Breast epithelium (tissue), 4 donors: Measurements from ENCODE around the gene LENG8. TPM values are rescaled to one million over a fixed set of nuclear protein-coding genes. Genes with fewer than 3 reads are reported as not detected.

ENCODE experiments used
- DNase-seq, 2 donors: peaks; one replicate each; pipeline ENCODE4 v3.0.0-alpha.2; 2019; ENCODE audit warnings: low spot score in 2 of 2
- H3K27ac ChIP-seq, 2 donors: fragments of 200-600 bp; sonication (generic) in 1 of 2; one replicate each; pipeline ENCODE4 v1.5.1; 2016 to 2019; ENCODE audit warnings: mild to moderate bottlenecking in 1 of 2
- H3K27me3 ChIP-seq, 2 donors: fragments of 200-600 bp; sonication (generic) in 1 of 2; one replicate each; pipeline versions ENCODE4 v1.5.1 to v1.6.0; 2017 to 2019; ENCODE audit warnings: control low read depth in 1 of 2, mild to moderate bottlenecking in 1 of 2
- H3K36me3 ChIP-seq: fragments of 200-600 bp; one replicate; pipeline ENCODE4 v1.5.1; 2019
- H3K4me1 ChIP-seq, 2 donors: fragments of 200-600 bp; sonication (generic); one replicate each; pipeline ENCODE4 v1.5.1; 2016 to 2019; ENCODE audit warnings: control low read depth in 1 of 2
- H3K4me3 ChIP-seq, 3 donors: fragments of 200-600 bp; sonication (generic); 1 replicate in 2 of 3; 2 replicates in 1 of 3; pipeline ENCODE4 v1.5.1; 2016 to 2019; ENCODE audit warnings: mild to moderate bottlenecking in 3 of 3, moderate library complexity in 2 of 3
- H3K9me3 ChIP-seq, 2 donors: fragments of 200-600 bp; sonication (generic) in 1 of 2; one replicate each; pipeline ENCODE4 v1.5.1; 2016 to 2019; ENCODE audit warnings: control low read depth in 1 of 2
- CTCF ChIP-seq, 3 donors: fragments of 450-650 bp; IDR thresholded peaks; one replicate each; pipeline ENCODE4 v1.5.1; 2016 to 2017; ENCODE audit warnings: antibody characterized with exemption in 3 of 3, mild to moderate bottlenecking in 3 of 3, moderate library complexity in 3 of 3
- POLR2A ChIP-seq: fragments of 450-650 bp; IDR thresholded peaks from one replicate; pipeline ENCODE4 v1.6.1; 2016; ENCODE audit warnings: antibody characterized with exemption, mild to moderate bottlenecking, moderate library complexity
- POLR2AphosphoS5 ChIP-seq, 3 donors: sonication (generic); formaldehyde crosslinking; IDR thresholded peaks; one replicate each; pipeline ENCODE4 v1.6.1; 2017; ENCODE audit warnings: antibody characterized with exemption in 3 of 3
- intact Hi-C: fragments of 100-400 bp; cut with DNase I; formaldehyde crosslinking; loops from one replicate; pipeline ENCODE4 v1.15.1; 2023; ENCODE audit warnings: low total_unique reads
- total RNA-seq, 3 donors: library from RNA; depleted of rRNA; stranded (reverse); fragments of >200 nt; gene quantifications; one replicate each; pipeline ENCODE4 v1.1.0, GENCODE V29; 2016

Gene LENG8
- total RNA-seq: 100 to 1,000 TPM in 2 of 3 donors, 10 to 100 TPM in 1; 82.9 to 204 (median 148) TPM

GRCh38 chr19:54448774-54449700, at the start of gene LENG8:
LENG8 (plus strand) TSS chr19:54449199; CDS start chr19:54451345, 2,146 bp downstream.
- intact Hi-C loops: no loop called here
- Histone ChIP-seq H3K4me3 (peak within 1 kb of the TSS; percentile 76 to 96 (median 94)), H3K4me1 (peaks cover 4 to 17% of the 10 kb centered on the region in 2 donors)

GRCh38 chr19:54400913-54401312, 48.1 kb upstream of the LENG8 start:
- Histone ChIP-seq H3K9me3 (no peaks in the 10 kb centered on the region), H3K36me3 (no peaks in the 10 kb centered on the region), H3K4me1 (no peaks in the 10 kb centered on the region), H3K4me3 (no peak overlapping the region), H3K27me3 (no peaks in the 10 kb centered on the region), H3K27ac (no peak overlapping the region)
- no peak for TF ChIP-seq POLR2AphosphoS5 (IDR thresholded peaks at IDR 0.05)
- TF ChIP-seq POLR2A: no peak
- no peak for TF ChIP-seq CTCF (IDR thresholded peaks at IDR 0.05)
- intact Hi-C loops: no loop called here
- DNase-seq: no peak

More at GRCh38 chr19:54448774-54449700, at the start of gene LENG8:
- DNase-seq: peak; percentile 98
- TF ChIP-seq CTCF (IDR thresholded peaks at IDR 0.05) (peak in 1 of 3 donors; percentile 1), POLR2AphosphoS5 (IDR thresholded peaks at IDR 0.05) (peak; percentile 98 to 99 (median 99)), POLR2A (peak; percentile 97)
- Histone ChIP-seq H3K27ac (peak within 1 kb of the TSS; percentile 97), H3K36me3 (peaks cover 7% of the 10 kb centered on the region), H3K9me3 (no peaks in the 10 kb centered on the region), H3K27me3 (no peaks in the 10 kb centered on the region)

- H3K9me3 ChIP-seq: no peaks in the 10 kb centered on the region
- TF ChIP-seq POLR2A (no peak), CTCF (IDR thresholded peaks at IDR 0.05) (no peak), POLR2AphosphoS5 (IDR thresholded peaks at IDR 0.05) (no peak)
- H3K4me1 ChIP-seq: no peaks in the 10 kb centered on the region
- intact Hi-C loops: no loop called here
- no peak overlapping the region for H3K27ac ChIP-seq
- H3K4me3 ChIP-seq: no peak overlapping the region
- DNase-seq: no peak
- no peaks in the 10 kb centered on the region for H3K27me3 ChIP-seq
- no peaks in the 10 kb centered on the region for H3K36me3 ChIP-seq
These were observed 45.9 kb upstream of the LENG8 start for GRCh38 chr19:54403054-54403453.

- Histone ChIP-seq H3K4me3 (no peak overlapping the region), H3K27me3 (peaks cover 0 to 4% of the 10 kb centered on the region in 2 donors), H3K9me3 (no peaks in the 10 kb centered on the region), H3K27ac (no peak overlapping the region), H3K36me3 (no peaks in the 10 kb centered on the region), H3K4me1 (no peaks in the 10 kb centered on the region)
- intact Hi-C loops: no loop called here
- TF ChIP-seq CTCF (IDR thresholded peaks at IDR 0.05) (no peak), POLR2A (no peak), POLR2AphosphoS5 (IDR thresholded peaks at IDR 0.05) (no peak)
- no peak for DNase-seq
These were observed 43.4 kb upstream of the LENG8 start for GRCh38 chr19:54405628-54406027.

- Histone ChIP-seq H3K4me1 (no peaks in the 10 kb centered on the region), H3K4me3 (no peak overlapping the region), H3K9me3 (no peaks in the 10 kb centered on the region), H3K36me3 (no peaks in the 10 kb centered on the region), H3K27me3 (peaks cover 0 to 4% of the 10 kb centered on the region in 2 donors), H3K27ac (no peak overlapping the region)
- no peak for TF ChIP-seq POLR2A
- no peak for TF ChIP-seq CTCF (IDR thresholded peaks at IDR 0.05)
- TF ChIP-seq POLR2AphosphoS5 (IDR thresholded peaks at IDR 0.05): no peak
- DNase-seq: no peak
- intact Hi-C loops: no loop called here
These were observed 41.2 kb upstream of the LENG8 start for GRCh38 chr19:54407780-54408179.
